Testis (tissue), 3 donors: Measurements from ENCODE around the gene DNAH5. TPM values are rescaled to one million over a fixed set of nuclear protein-coding genes. Genes with fewer than 3 reads are reported as not detected.

Experiments
- DNase-seq: peaks from one replicate; pipeline ENCODE4 v3.0.0-alpha.2; 2019
- H3K27ac ChIP-seq, 2 donors: fragments of 200-600 bp; sonication (generic); one replicate each; pipeline ENCODE4 v1.5.1; 2019
- H3K27me3 ChIP-seq: fragments of 200-600 bp; sonication (generic); one replicate; pipeline ENCODE4 v1.5.1; 2019
- H3K36me3 ChIP-seq: fragments of 200-600 bp; sonication (generic); one replicate; pipeline ENCODE4 v1.5.1; 2017; ENCODE audit warnings: low read depth; ENCODE audit errors: missing control alignments
- H3K4me1 ChIP-seq: fragments of 200-600 bp; sonication (generic); one replicate; pipeline ENCODE4 v1.5.1; 2019
- H3K4me3 ChIP-seq, 2 donors: fragments of 200-600 bp; sonication (generic); one replicate each; pipeline ENCODE4 v1.5.1; 2017 to 2019
- H3K9me3 ChIP-seq: fragments of 200-600 bp; sonication (generic); one replicate; pipeline ENCODE4 v1.5.1; 2017
- CTCF ChIP-seq, 3 experiments: fragments of 450-650 bp in 2 of 3; fragments of 200-600 bp in 1 of 3; sonication (generic) in 1 of 3; IDR thresholded peaks; one replicate each; pipeline ENCODE4 v1.5.1; 2016 to 2019; ENCODE audit warnings: antibody characterized with exemption in 3 of 3, mild to moderate bottlenecking in 2 of 3, moderate library complexity in 1 of 3
- POLR2A ChIP-seq: fragments of 450-650 bp; IDR thresholded peaks from one replicate; pipeline ENCODE4 v1.6.1; 2017; ENCODE audit warnings: antibody characterized with exemption, mild to moderate bottlenecking, moderate library complexity
- WGBS, 2 donors: methylation state at CpG; one replicate each; pipeline ENCODE4 v1.1.5; 2018; 5-methylcytosine and 5-hydroxymethylcytosine counted together
- intact Hi-C: fragments of 100-400 bp; cut with DNase I; formaldehyde crosslinking; loops from one replicate; pipeline ENCODE4 v1.15.1; 2023; ENCODE audit warnings: low total_unique reads
- polyA plus RNA-seq: library from polyadenylated mRNA; stranded (reverse); fragments of 350-450 nt; fragmentation: Illumina TruSeq; extraction: RNeasy Lipid Tissue Mini Kit (QIAGEN cat#74804); gene quantifications from one replicate; pipeline ENCODE4 v1.2.3, GENCODE V29; 2014; ENCODE audit warnings: low read depth, low replicate concordance; ENCODE audit not compliant: insufficient read depth
- total RNA-seq, 2 donors: library from RNA; depleted of rRNA; stranded (reverse); fragments of >200 nt; gene quantifications; one replicate each; pipeline ENCODE4 v1.2.3, GENCODE V29; 2016

The DNAH5 gene
- total and polyA plus RNA-seq, 3 donors from 2014 or later, result 1.1 to 5.9 (median 5.1) TPM

GRCh38 chr5:13866792-13867191, 77.7 kb downstream of the DNAH5 start:
- intact Hi-C loops, result no loop called here
- Histone ChIP-seq H3K4me1 (no peaks in the 10 kb centered on the region), H3K4me3 (no peak overlapping the region), H3K36me3 (no peaks in the 10 kb centered on the region), H3K27me3 (no peaks in the 10 kb centered on the region), H3K9me3 (no peaks in the 10 kb centered on the region), H3K27ac (no peak overlapping the region)
- WGBS, 2 donors, result 18 to 19% methylated on average over 5 of the region's 5 CpGs
- TF ChIP-seq POLR2A (no peak), CTCF (IDR thresholded peaks at IDR 0.05) (no peak)
- peak; percentile 69 for DNase-seq

GRCh38 chr5:13865312-13865711, 79.2 kb downstream of the DNAH5 start:
- intact Hi-C loops, result no loop called here
- H3K27ac ChIP-seq, result no peak overlapping the region
- no peak for DNase-seq
- H3K36me3 ChIP-seq, result no peaks in the 10 kb centered on the region
- H3K9me3 ChIP-seq, result no peaks in the 10 kb centered on the region
- H3K27me3 ChIP-seq, result no peaks in the 10 kb centered on the region
- H3K4me1 ChIP-seq, result no peaks in the 10 kb centered on the region
- H3K4me3 ChIP-seq, result no peak overlapping the region
- TF ChIP-seq CTCF (IDR thresholded peaks at IDR 0.05), result no peak
- no peak for TF ChIP-seq POLR2A

GRCh38 chr5:13860146-13860545, 84.3 kb downstream of the DNAH5 start:
- Histone ChIP-seq H3K4me3 (no peak overlapping the region), H3K9me3 (no peaks in the 10 kb centered on the region), H3K27ac (no peak overlapping the region), H3K36me3 (no peaks in the 10 kb centered on the region), H3K27me3 (no peaks in the 10 kb centered on the region), H3K4me1 (no peaks in the 10 kb centered on the region)
- WGBS, 2 donors, result 81 to 86% methylated on average over 4 of the region's 4 CpGs
- no peak for TF ChIP-seq CTCF (IDR thresholded peaks at IDR 0.05)
- no peak for TF ChIP-seq POLR2A
- DNase-seq, result no peak
- intact Hi-C loops, result no loop called here

- H3K4me1 ChIP-seq, result no peaks in the 10 kb centered on the region
- no peak for DNase-seq
- 66 to 67% methylated on average over 5 of the region's 5 CpGs for WGBS, 2 donors
- no peaks in the 10 kb centered on the region for H3K9me3 ChIP-seq
- TF ChIP-seq POLR2A, result no peak
- no peak for TF ChIP-seq CTCF (IDR thresholded peaks at IDR 0.05)
- no peak overlapping the region for H3K4me3 ChIP-seq
- H3K36me3 ChIP-seq, result no peaks in the 10 kb centered on the region
- H3K27ac ChIP-seq, result no peak overlapping the region
- no peaks in the 10 kb centered on the region for H3K27me3 ChIP-seq
- intact Hi-C loops, result no loop called here
Measured at GRCh38 chr5:13859270-13860065, 85.0 kb downstream of the DNAH5 start.
